HG03378 (cell line): ENCODE data around the gene EP400.
"Not testable (repeated sequence)": the region's sequence is repeated elsewhere in the genome, so short reads cannot be mapped to it uniquely, and the experiment has no call there.

Source experiments
- ATAC-seq: cut with Tn5 transposase; IDR thresholded peaks from one replicate; pipeline ENCODE4 v1.9.1; 2021; ENCODE audit warnings: mild to moderate bottlenecking, moderate library complexity; ENCODE audit not compliant: unreplicated experiment

The EP400 gene

GRCh38 chr12:132081423-132081822 is 131.7 kb downstream of the EP400 start:
- no peak for ATAC-seq

- no peak for ATAC-seq
Measured at GRCh38 chr12:132083614-132083940, 133.8 kb downstream of the EP400 start.

DNA sequence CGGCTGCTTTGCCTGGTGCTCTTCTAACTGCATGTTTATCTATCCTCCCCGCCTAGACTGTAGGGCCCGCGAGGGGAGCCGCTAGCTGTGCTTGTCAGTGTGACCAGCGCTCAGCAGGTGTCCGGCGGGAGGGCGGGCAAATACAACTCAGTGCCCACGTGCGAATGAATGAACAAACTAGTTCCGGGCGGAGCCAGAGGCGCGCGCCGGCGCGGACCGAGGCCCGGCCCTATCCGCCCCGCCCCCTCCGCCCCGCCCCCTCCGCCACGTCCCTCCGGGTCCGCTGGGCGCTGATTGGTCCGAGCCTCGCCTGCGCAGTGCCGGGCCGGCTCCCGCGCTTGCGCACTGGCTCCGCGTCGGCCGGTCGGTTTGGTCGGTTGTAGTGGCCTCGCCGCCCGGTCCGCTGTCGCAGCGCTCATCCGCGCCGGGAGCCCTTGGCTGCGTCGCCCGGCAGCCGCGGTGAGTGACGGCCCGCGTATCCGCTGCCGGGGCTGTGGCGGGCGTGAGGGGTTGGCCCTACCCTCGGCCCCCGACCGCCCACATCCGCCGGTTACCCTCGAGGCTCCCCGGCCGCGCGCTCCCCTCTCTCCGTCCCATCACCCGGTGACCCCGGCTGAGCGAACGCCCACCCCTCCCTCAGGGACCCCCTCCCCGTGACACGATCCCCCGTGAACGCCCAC is 134.3 kb downstream of the EP400 start:
- ATAC-seq, result peak; percentile 74

GRCh38 chr12:132084621-132085290 is 135.0 kb downstream of the EP400 start:
- ATAC-seq, result peak; percentile 34

DNA sequence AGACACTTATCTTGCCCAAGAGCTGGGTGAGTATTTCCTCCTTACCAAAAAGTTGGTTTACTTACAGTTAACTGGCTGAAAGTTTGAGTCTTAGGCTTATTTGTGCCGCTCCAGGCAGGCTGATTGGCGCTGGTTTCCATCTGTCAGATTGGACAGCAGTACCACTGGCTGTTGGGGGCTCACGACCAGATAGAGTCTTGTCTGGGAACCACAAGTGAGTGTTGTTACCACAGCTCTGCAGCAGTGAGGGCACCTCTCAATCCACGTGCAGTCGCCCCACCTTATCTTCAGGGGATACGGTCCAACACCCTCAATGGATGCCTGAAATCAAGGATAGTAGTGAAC is 135.5 kb downstream of the EP400 start:
- no peak for ATAC-seq

- ATAC-seq, result no peak
Measured at GRCh38 chr12:132089407-132089910, 139.7 kb downstream of the EP400 start.

DNA sequence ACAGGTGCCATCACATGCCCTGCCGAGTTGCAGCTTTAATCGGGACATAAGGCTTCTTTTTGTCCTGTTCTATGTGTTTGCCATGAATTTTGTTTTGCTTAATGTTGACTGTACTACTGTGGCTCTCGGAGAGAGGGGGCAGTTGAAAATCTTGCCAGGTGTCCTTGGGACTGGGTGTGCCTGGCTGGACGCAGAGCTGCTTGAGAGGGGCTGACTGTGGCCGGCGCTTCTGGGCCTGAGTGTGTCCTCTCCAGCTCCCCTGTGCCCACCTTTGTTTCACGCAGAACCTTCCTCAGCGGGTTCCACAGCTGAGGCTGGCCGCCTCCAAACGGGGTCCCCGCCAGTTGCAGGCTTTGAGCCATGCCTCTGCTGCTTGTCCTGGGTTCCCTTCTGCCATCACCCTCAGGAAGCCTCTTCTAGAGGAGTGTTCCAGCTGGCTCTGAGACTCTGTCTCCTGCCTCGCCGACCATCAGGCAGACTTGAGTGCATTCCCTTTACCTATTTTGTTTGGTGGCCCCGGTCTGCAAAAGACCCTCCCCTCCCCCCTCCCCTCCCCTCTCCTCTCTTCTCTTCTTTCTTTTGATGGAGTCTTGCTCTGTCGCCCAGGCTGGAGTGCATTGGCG is 144.6 kb downstream of the EP400 start:
- no peak for ATAC-seq

DNA sequence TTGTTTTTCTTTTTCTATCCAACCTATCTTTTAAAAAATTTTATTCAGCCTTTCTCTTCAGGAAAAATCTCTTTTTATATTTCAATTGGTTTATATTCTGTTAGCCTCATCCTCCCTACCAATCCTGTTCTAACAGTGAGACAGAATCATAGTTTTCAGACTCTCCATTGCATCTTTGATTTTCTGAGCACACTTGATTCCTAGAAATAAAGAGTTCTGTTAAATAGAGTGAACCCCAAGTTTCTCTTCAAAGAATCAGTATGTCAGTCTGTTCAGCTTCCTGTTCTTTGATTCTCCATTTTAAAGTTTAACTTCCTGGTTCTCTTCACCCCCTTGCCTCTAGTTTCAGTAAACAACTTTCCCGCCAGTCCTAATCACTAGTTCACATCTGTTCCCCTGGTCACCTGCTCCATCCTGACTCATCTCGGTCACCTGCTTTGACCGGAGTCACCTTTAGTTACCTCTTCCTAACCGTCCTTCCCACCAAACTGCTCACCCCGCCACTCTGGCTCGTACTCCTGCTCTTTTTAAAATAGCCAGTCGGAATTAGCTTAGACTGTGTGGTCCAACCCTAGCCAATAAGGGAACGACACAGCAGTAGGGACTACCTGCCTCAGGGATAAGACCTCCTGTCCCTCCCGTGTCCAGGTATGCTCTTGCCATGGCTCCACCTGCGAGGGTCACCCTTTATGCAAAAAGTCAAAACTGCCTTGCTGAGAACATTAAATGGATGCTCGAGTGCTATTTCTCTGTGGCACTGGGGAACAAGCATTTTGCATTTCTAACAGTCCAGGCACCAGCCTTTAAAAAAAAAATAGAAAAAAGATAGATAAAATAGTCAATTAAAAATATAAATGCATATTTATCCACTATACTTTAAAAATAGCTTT is 146.0 kb downstream of the EP400 start:
- ATAC-seq, result no peak

GRCh38 chr12:132099739-132100138 is 150.0 kb downstream of the EP400 start:
- ATAC-seq, result no peak

DNA sequence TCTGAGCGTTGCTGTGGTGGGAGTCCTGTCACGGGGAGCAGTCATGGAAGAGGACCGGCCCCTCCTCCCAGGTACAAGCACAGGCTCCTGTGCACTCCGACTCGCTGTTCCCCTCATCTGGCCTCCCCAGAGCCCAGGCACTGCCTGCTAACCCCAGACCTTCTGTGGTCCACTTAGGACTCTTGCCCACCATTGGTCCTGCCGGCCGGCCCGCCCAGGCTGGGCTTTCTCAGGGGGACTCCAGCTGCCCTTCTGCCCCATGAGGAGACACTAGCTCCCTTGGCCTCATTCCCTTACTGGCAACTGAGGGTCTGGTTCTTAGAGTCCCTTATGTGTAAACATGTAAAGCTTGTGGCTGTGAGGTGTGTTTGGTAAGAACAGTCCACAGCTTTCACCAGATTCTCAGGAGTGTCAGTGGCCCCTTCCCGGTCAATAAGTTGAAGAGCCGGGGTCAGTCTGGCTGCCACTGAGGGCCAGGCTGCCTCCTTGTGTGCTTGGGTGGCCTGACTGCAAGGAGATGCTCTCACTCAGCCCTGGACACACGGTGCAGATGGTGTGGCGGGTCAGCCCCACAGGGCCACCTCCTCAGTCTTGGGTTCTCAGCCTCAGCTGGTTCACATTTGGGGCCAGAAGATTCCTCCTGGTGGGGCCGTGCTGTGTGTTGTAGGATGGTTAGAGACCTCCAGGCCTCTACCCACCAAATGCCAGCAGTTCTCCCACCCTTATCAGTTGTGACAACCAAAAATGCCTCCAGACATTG is 150.7 kb downstream of the EP400 start:
- no peak for ATAC-seq

- ATAC-seq, result no peak
Measured at GRCh38 chr12:132102297-132102696, 152.6 kb downstream of the EP400 start.

DNA sequence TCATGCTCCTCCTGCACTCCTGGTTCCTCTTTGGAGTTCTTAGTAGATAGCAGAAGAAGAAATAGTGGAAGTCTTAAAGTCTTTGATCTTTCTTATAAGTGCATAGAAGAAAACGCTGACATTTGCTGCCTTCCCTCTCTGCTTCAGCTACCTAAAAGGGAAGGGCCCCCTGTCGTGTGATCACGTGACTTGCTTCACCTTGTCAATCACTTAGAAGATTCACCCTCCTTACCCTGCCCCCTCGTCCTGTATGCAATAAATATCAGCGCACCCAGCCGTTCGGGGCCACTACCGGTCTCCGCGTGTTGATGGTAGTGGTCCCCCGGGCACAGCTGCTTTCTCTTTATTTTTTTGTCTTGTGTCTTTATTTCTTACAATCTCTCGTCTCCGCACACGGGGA is 153.3 kb downstream of the EP400 start:
- ATAC-seq, result not testable (repeated sequence)

DNA sequence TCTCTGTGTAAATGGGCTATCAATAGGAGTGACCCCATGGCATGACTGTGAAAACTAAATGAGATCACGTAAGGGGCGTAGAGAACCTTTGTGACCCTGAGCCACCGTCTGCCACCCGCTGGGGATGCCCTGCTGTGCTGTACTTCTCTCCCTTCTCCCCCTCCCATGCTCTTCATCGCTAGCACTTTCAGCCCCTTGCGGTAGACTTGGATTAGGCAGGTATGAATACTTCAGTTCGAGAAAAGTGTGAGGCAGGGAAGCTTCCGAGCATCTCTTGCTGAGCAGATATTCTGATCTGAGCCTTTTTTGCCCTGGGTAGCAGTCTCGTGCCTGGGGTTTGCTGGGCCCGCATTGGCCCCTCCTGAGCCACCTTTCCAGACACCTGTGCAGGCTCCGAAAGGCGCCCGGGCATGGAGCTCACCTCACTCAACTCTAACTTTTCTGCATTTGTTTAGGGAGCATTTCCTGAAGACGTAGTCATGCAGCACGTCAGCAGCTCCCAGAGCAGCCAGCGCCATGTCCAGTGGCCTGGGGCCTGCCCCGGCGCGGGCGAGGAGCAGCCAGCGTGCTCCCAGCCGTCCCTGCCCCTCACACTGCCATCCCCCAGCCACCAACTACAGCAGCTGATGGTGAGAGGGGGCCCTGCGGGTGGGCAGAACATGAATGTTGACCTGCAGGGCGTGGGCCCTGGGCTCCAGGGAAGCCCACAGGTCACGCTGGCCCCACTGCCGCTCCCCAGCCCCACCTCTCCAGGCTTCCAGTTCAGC is 154.0 kb downstream of the EP400 start:
- ATAC-seq, result no peak

- ATAC-seq, result no peak
Measured at GRCh38 chr12:132105467-132105866, 155.7 kb downstream of the EP400 start.

- no peak for ATAC-seq
Measured at GRCh38 chr12:132106921-132107320, 157.2 kb downstream of the EP400 start.

- ATAC-seq, result no peak
Measured at GRCh38 chr12:132108211-132108832, 158.6 kb downstream of the EP400 start.

DNA sequence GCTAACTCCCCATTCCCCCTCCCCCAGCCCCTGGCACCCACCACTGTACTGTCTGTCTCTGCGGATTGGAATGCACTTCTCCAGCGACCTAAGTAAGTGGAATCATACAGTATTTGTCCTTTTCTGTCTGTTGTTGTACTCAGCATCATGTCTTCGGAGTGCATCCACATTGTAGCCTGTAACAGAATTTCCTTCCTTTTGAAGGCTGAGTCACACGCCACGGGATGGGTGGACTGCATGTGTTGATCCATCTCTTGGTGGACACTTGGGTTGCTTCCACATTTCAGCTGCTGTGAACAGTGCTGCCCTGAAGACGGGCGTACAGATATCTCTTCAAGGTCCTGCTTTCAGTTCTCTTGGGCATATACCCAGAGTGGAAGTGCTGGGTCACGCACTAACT is 160.0 kb downstream of the EP400 start:
- no peak for ATAC-seq

DNA sequence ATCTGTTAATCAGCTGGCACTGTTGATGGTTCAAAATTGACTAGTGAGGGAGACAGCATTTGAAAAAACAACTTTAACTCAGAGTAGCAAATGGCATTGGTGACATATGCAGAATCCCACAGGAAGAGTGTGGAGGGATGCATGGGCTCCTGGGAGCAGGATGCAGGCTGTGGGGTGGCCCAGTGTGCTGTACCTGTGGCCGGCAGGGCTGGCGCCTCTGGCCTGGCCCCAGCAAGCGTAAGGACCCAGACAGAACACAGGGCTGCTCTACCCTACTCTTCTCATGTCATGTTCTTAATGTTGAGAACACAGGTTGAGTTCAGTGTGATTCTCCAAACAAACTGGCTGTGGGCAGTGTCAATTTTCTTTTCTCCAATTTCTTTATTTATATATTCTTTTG is 160.9 kb downstream of the EP400 start:
- no peak for ATAC-seq

- ATAC-seq, result no peak
Measured at GRCh38 chr12:132111654-132112304, 162.0 kb downstream of the EP400 start.
